Uterus (tissue), 2 donors: ENCODE measurements around the gene FAR2.

Experiments
- CTCF ChIP-seq, 4 experiments: fragments of 200-600 bp in 2 of 4; fragments of 450-650 bp in 2 of 4; sonication (generic) in 2 of 4; IDR thresholded peaks; one replicate each; pipeline ENCODE4 v1.5.1; 2016 to 2019; ENCODE audit warnings: antibody characterized with exemption in 4 of 4, mild to moderate bottlenecking in 2 of 4, moderate library complexity in 1 of 4
- POLR2A ChIP-seq, 2 donors: fragments of 450-650 bp; IDR thresholded peaks; one replicate each; pipeline ENCODE4 v1.6.1; 2016; ENCODE audit warnings: antibody characterized with exemption in 2 of 2, mild to moderate bottlenecking in 1 of 2, moderate library complexity in 1 of 2

- no peak for TF ChIP-seq CTCF (IDR thresholded peaks at IDR 0.05)
- TF ChIP-seq POLR2A (IDR thresholded peaks at IDR 0.05), result no peak
Observed at GRCh38 chr12:29374913-29375312, 225.8 kb downstream of the FAR2 start.
